G401.6 (cell line): ENCODE data around the gene CDK11A.
A peak's percentile ranks its signal among the peaks of the same experiment; 100 is the strongest.
"Not testable (repeated sequence)": the region's sequence is repeated elsewhere in the genome, so short reads cannot be mapped to it uniquely, and the experiment has no call there.

ENCODE experiments used
- FAIRE-seq: peaks from 2 replicates; lab custom pipeline; 2012; peaks lifted over from hg19 to GRCh38; lab: Jason Lieb, UNC

The CDK11A gene

DNA sequence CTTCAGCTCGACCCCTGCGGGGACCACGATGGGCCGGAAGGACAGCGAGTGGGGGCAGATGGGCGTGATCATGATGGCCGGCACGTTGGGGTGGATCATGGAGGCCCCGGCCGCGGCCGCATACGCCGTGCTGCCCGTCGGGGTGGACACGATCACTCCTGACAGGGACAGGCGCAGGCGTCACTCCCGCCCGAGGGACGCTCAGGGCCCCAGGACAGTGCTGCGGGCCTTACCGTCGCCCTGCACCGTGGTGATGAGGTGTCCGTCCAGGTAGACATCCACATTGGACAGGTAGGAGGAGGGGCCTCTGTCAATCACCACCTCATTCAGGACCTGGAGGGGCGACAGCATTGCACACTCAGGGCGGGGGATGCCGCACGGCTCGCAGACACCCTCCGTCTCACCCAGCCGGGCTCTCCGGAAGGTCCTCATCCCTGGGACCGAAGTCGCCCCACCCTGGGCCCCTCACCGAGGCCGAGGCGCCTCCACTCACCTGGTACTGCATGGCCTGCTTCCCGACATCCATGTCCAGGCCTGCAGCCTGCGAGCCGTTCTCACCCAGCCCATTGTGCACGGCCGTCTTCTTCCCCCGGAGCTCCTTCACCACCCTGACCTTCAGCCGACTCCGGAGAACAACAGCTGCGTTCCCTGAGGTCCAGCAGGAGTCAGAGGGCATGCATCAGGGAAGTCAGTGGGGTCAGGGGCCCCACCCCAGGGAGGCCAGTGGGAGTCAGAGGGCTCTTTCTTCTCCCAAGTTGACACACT lies 30.1 kb upstream of the CDK11A start:
- no peak for FAIRE-seq

- FAIRE-seq: no peak
Observed at GRCh38 chr1:1753607-1754005, 29.4 kb upstream of the CDK11A start.

DNA sequence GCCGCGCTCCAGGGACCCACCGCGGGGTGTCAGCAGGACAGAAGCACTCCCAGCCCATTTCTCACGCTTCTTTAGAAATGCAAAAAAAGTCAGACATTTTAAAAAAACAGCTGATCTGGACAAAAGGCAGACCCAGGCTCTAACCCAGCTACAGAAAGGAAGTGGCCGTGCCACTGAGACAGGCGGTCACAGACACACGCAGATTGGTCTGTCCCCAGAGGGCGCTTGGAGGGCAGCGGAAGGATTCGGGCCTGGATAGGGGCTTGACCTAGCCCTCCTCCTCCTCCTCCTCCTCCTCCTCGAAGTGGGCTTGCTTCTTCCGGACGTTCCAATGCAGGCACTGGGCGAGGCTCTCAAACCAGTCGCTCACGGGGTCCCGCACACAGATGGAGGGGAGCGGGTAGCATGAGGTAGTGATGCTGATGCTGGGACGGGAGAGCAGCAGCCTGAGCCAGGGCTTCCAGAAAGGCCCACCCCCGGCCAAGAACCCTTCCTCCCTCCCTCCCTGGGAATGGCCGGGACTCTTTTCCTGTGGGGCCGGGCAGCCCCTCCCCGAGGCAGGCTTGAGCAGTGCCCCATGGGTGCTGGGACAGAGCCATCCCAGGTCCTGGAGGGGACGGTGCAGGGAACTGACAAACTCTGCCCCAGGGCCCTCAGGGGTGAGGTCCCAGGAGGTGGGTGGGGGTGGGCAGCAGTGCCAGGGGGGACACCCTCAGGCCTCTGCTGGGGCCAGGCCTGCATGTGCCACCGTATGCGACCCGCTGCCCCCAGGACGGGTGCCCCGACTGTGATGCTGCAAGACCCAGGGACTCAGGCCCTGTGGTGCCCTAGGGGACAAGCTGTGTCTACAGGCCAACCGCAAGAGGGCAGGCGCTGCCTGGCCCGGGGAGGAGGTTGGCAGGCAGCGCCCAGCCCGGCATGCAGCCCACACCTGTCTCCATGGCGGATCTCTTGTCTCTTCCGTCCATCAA lies 28.8 kb upstream of the CDK11A start:
- no peak for FAIRE-seq

- no peak for FAIRE-seq
Observed at GRCh38 chr1:1752190-1752589, 28.0 kb upstream of the CDK11A start.

GRCh38 chr1:1749941-1750340 lies 25.8 kb upstream of the CDK11A start:
- FAIRE-seq: not testable (repeated sequence)

GRCh38 chr1:1748686-1749321 lies 24.6 kb upstream of the CDK11A start:
- no peak for FAIRE-seq

- FAIRE-seq: not testable (repeated sequence)
Observed at GRCh38 chr1:1746566-1746909, 22.4 kb upstream of the CDK11A start.

- peak; percentile 99 for FAIRE-seq
Observed at GRCh38 chr1:1745651-1746565, 21.8 kb upstream of the CDK11A start.

DNA sequence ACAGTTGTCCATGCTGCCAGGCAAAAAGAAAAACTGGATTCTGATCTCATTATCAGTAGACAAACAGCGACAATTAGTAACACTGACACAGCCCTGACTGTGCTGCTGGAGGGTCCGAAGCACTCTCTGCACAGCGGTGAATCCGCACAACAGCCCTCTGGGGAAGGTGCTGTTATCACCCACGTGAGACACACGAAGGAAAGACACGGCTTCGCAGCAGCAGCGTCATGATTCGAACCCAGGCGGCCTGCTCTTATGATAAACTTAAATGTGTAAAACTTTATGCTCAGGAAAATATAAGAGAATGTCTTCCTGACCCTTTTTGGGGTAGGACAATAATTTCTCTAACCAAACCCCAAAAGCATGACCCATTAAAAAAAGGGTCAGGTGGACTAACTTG lies 18.4 kb upstream of the CDK11A start:
- not testable (repeated sequence) for FAIRE-seq

DNA sequence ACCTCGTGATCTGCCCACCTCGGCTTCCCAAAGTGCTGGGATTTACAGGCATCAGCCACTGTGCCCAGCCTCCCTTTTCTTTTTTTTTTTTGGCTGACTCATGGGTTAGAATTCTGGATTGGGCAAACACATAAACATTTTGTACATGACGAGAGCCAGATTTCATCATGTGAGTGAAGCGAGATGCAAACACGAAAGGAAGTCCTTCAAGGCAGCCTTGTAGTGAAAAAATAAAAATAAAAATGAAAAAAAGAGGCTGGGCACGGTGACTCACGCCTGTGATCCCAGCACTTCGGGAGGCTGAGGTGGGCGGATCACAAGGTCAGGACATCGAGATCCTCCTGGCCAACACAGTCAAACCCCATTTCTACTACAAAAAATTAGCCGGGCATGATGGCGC lies 16.9 kb upstream of the CDK11A start:
- FAIRE-seq: not testable (repeated sequence)

- FAIRE-seq: not testable (repeated sequence)
Observed at GRCh38 chr1:1738799-1739337, 14.7 kb upstream of the CDK11A start.

GRCh38 chr1:1737675-1738590 lies 13.8 kb upstream of the CDK11A start:
- FAIRE-seq: not testable (repeated sequence)

- no peak for FAIRE-seq
Observed at GRCh38 chr1:1732381-1732780, 8.2 kb upstream of the CDK11A start.

- no peak for FAIRE-seq
Observed at GRCh38 chr1:1730870-1731269, 6.7 kb upstream of the CDK11A start.

DNA sequence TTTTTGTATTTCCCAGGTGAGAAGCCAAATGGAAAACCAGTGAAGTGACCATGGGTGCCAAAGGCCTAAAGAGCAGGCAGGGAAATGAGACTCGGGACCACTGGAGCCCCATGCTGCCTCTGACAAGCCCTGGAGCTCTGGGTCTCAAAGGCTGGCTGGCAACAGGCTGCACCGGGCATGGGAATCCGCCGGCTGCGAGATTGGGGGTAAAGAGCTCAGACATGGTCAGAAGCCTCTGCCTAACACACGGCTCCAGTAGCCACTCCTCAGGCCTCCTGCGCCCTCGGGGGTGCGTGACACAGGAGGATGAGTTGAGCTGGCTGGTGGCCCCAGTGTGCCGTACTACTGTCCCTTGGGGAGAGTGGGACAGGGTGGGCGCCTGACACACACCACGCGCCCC lies 6.1 kb upstream of the CDK11A start:
- not testable (repeated sequence) for FAIRE-seq

DNA sequence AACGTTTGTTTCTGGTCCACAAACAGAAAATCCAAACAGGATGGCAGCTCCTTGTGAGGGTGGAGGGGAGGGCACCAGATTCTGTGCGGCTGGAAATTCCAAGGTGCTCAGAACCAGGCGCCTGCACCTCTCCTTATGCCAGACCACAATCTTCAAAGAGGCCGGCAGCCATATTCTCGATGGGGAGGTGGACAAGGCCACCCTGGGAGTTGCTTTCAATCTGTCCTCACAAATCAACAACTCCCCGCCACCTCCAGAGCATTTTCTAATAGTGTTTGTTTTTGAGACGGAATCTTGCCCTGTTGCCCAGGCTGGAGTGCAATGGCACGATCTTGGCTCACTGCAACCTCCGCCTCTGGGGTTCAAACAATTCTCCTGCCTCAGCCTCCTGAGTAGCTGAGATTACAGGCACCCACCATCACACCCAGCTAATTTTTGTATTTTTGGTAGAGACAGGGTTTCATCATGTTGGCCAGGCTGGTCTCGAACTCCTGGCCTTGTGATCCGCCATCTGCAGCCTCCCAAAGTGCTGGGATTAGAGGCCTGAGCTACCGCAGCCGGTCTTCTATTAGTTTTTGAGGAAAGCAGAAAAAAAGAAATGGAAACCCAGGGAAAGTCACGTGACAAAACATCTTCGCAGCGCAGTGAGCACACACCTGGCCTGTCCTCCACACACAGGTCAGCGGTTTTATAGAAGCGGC lies 5.1 kb upstream of the CDK11A start:
- FAIRE-seq: not testable (repeated sequence)

GRCh38 chr1:1728308-1729005 lies 4.3 kb upstream of the CDK11A start:
- FAIRE-seq: not testable (repeated sequence)

GRCh38 chr1:1727131-1727651 lies 3.0 kb upstream of the CDK11A start:
- FAIRE-seq: not testable (repeated sequence)

DNA sequence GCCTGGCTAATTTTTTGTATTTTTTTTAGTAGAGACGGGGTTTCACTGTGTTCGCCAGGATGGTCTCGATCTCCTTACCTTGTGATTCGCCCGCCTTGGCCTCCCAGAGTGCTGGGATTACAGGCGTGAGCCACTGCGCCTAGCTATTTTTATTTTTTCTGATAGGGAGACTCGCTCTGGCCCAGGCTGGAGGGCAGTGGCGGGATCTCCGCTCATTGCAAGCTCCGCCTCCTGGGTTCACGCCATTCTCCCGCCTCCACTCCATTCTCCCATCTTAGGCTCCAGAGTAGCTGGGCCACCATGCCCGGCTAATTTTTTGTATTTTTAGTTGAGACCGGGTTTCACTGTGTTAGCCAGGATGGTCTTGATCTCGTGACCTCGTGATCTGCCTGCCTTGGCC lies 1.9 kb upstream of the CDK11A start:
- not testable (repeated sequence) for FAIRE-seq
